Adrenal gland (tissue), 12 donors: ENCODE data around the gene FOXK2. TPM values are rescaled to one million over a fixed set of nuclear protein-coding genes. Genes with fewer than 3 reads are reported as not detected.

ENCODE experiments used
- DNase-seq, 7 donors: peaks; one replicate each; pipeline ENCODE4 v3.0.0-alpha.2; 2019 to 2020
- H3K27ac ChIP-seq, 5 donors: fragments of 200-600 bp; sonication (generic) in 4 of 5; 1 replicate in 3 of 5; 2 replicates in 2 of 5; pipeline versions ENCODE4 v1.5.1 to v1.8.0; 2016 to 2020; ENCODE audit warnings: mild to moderate bottlenecking in 1 of 5
- H3K27me3 ChIP-seq: fragments of 200-600 bp; 2 replicates; pipeline ENCODE4 v1.8.0; 2021
- H3K36me3 ChIP-seq, 2 donors: fragments of 200-600 bp; replicated peaks in 1 of 2; 1 replicate in 1 of 2; 2 replicates in 1 of 2; pipeline versions ENCODE4 v1.5.1 to v1.8.0; 2018 to 2022
- H3K4me1 ChIP-seq, 2 donors: fragments of 200-600 bp; replicated peaks in 1 of 2; 1 replicate in 1 of 2; 2 replicates in 1 of 2; pipeline versions ENCODE4 v1.5.1 to v1.8.0; 2018 to 2021
- H3K4me3 ChIP-seq, 4 donors: fragments of 200-600 bp; sonication (generic) in 3 of 4; one replicate each; pipeline ENCODE4 v1.5.1; 2016 to 2018
- H3K9me3 ChIP-seq, 3 donors: fragments of 200-600 bp; sonication (generic) in 1 of 3; replicated peaks in 1 of 3; 1 replicate in 2 of 3; 2 replicates in 1 of 3; pipeline versions ENCODE4 v1.5.1 to v1.8.0; 2016 to 2021
- CTCF ChIP-seq, 6 experiments: fragments of 450-650 bp in 4 of 6; fragments of 200-600 bp in 2 of 6; sonication (generic) in 1 of 6; IDR thresholded peaks; 1 replicate in 5 of 6; 2 replicates in 1 of 6; pipeline versions ENCODE4 v1.5.1 to v1.8.0; 2016 to 2021; ENCODE audit warnings: antibody characterized with exemption in 6 of 6, mild to moderate bottlenecking in 2 of 6, moderate library complexity in 1 of 6
- POLR2A ChIP-seq, 2 donors: fragments of 450-650 bp; IDR thresholded peaks; one replicate each; pipeline ENCODE4 v1.6.1; 2017; ENCODE audit warnings: antibody characterized with exemption in 2 of 2, mild to moderate bottlenecking in 2 of 2, moderate library complexity in 1 of 2
- WGBS, 4 donors: extraction: QIAGEN DNeasy Blood & Tissue Kit in 2 of 4; methylation state at CpG; one replicate each; pipeline versions ENCODE4 v1.1.5 to v1.1.7; 2013 to 2017; 5-methylcytosine and 5-hydroxymethylcytosine counted together
- intact Hi-C, 2 donors: fragments of 100-400 bp; cut with DNase I; formaldehyde crosslinking; loops; one replicate each; pipeline versions ENCODE4 v1.14.1 to v1.15.0; 2022 to 2023
- polyA plus RNA-seq, 3 donors: library from polyadenylated mRNA; stranded (reverse); fragments of 200-250 nt in 2 of 3; fragments of 350-450 nt in 1 of 3; fragmentation: Illumina TruSeq in 1 of 3; extraction: RNeasy Lipid Tissue Mini Kit (QIAGEN cat#74804) in 1 of 3; gene quantifications; one replicate each; pipeline ENCODE4 v1.2.3, GENCODE V29; 2013 to 2014
- total RNA-seq, 9 donors: library from RNA; depleted of rRNA in 4 of 9; stranded (reverse); fragments of >200 nt in 4 of 9; fragments of 120-200 nt in 1 of 9; fragmentation: NEBNext Ultra II Directional in 1 of 9; extraction: Animal tissue kit (Norgen Biotek cat#: 25700) in 1 of 9; gene quantifications; one replicate each; pipeline versions ENCODE4 v1.1.0 to v1.2.4, GENCODE V29; 2013 to 2023
- donor health status: healthy with polysubstance abuse.
- donor health status: Bipolar disorder and iron deficiency.
- donor health status: DM: yes; HTN: yes; CAD: no.
- donor health status: DM: no; HTN: no; CAD: no.
- donor health status: DM: no; HTN: no; CAD: no.
- donor health status: DM: yes; HTN: yes; CAD: no.

FOXK2 gene
- total and polyA plus RNA-seq, 12 donors, result 30.5 to 138 (median 45.5) TPM

- Histone ChIP-seq H3K4me1 (peaks cover 13 to 31% of the 10 kb centered on the region in 2 donors), H3K4me3 (no peak overlapping the region), H3K27ac (peak overlapping the region in 1 of 5 donors; percentile 57), H3K9me3 (no peaks in the 10 kb centered on the region), H3K36me3 (peaks cover 0 to 27% of the 10 kb centered on the region in 2 donors), H3K27me3 (no peaks in the 10 kb centered on the region)
- TF ChIP-seq CTCF (IDR thresholded peaks at IDR 0.05) (no peak), POLR2A (IDR thresholded peaks at IDR 0.05) (no peak)
- intact Hi-C loops, result no loop called here
- DNase-seq, result no peak
- 87 to 91% (median 89%) methylated on average over 6 of the region's 6 CpGs for WGBS, 4 donors
Measured at GRCh38 chr17:82590216-82590615, 70.7 kb downstream of the FOXK2 start.

DNA sequence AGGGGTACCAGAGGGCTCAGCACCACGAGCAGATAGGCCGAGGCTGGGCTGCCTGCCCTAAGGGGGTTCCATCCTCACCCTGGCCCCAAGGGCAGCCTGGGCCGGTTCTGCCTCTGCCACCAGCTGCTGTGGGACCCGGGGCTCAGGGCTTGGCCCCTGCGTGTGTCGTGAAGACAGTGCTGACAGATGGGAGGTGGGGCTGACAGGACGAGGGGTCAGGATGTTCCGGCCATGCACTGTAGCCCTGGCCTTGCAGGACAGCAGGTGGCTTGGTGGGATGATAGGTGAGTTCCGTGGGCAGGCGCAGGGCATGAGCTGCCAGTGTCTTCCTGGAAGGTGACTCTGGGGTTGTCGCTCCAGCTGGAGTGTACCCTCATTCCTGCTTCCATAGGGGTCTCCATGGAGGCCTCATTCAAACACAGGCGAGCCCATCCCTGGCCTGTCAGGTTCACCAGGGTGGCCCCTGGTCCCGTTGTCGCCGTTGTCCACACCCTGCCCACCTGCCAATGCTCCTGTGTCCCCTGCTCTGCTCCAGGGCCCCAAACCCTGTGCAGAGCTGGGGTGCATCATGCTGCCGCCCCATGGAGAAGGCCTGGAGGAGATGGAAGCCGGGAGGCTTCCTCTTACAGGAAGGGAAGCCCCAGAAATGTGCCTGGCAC lies 71.5 kb downstream of the FOXK2 start:
- peaks cover 13 to 31% of the 10 kb centered on the region in 2 donors for H3K4me1 ChIP-seq
- peaks cover 0 to 27% of the 10 kb centered on the region in 2 donors for H3K36me3 ChIP-seq
- 73 to 84% (median 77%) methylated on average over 4 to 17 of the region's 17 CpGs for WGBS, 4 donors
- TF ChIP-seq CTCF (IDR thresholded peaks at IDR 0.05) (no peak), POLR2A (IDR thresholded peaks at IDR 0.05) (no peak)
- no peak overlapping the region for H3K4me3 ChIP-seq
- DNase-seq, result no peak
- H3K27ac ChIP-seq, result peak overlapping the region in 3 of 5 donors; percentile 53 to 98 (median 95)
- H3K27me3 ChIP-seq, result no peaks in the 10 kb centered on the region
- H3K9me3 ChIP-seq, result no peaks in the 10 kb centered on the region
- intact Hi-C loops, result no loop called here

GRCh38 chr17:82592289-82592766 lies 72.8 kb downstream of the FOXK2 start:
- Histone ChIP-seq H3K27ac (peak overlapping the region; percentile 89 to 98 (median 92)), H3K4me3 (no peak overlapping the region), H3K4me1 (peaks cover 13 to 31% of the 10 kb centered on the region in 2 donors), H3K36me3 (peaks cover 0 to 31% of the 10 kb centered on the region in 2 donors), H3K27me3 (no peaks in the 10 kb centered on the region), H3K9me3 (no peaks in the 10 kb centered on the region)
- peak in 1 of 7 donors; percentile 62 for DNase-seq
- TF ChIP-seq POLR2A (IDR thresholded peaks at IDR 0.05) (no peak), CTCF (IDR thresholded peaks at IDR 0.05) (no peak)
- 63 to 68% (median 65%) methylated on average over 8 to 9 of the region's 9 CpGs for WGBS, 4 donors
- intact Hi-C loops, result no loop called here

GRCh38 chr17:82592767-82593589 lies 73.4 kb downstream of the FOXK2 start:
- Histone ChIP-seq H3K4me1 (peaks cover 13 to 31% of the 10 kb centered on the region in 2 donors), H3K4me3 (peak overlapping the region; percentile 25 to 69 (median 48)), H3K36me3 (peaks cover 0 to 26% of the 10 kb centered on the region in 2 donors), H3K27me3 (no peaks in the 10 kb centered on the region), H3K9me3 (no peaks in the 10 kb centered on the region), H3K27ac (peak overlapping the region; percentile 89 to 98 (median 92))
- peak; percentile 83 to 93 (median 87) for DNase-seq
- 8 to 16% (median 13%) methylated on average over 22 to 29 of the region's 29 CpGs for WGBS, 4 donors
- peak in 1 of 2 donors; percentile 23 for TF ChIP-seq POLR2A (IDR thresholded peaks at IDR 0.05)
- no peak for TF ChIP-seq CTCF (IDR thresholded peaks at IDR 0.05)
- intact Hi-C loops, result no loop called here
